NK-92 treated with Interleukin-12 subunit alpha and Interleukin-12 subunit beta, amount 100 ng/mL, for 24 hours (cell line): ENCODE data around the gene SRSF6.
"Not testable (repeated sequence)": the region's sequence is repeated elsewhere in the genome, so short reads cannot be mapped to it uniquely, and the experiment has no call there.

ENCODE experiments used
- DNase-seq: peaks from one replicate; lab custom pipeline; 2025; lab: John Stamatoyannopoulos, UW

SRSF6 gene

GRCh38 chr20:43477193-43477592 is 19.5 kb downstream of the SRSF6 start:
- no peak for DNase-seq

GRCh38 chr20:43477619-43478018 is 19.9 kb downstream of the SRSF6 start:
- no peak for DNase-seq

- DNase-seq: no peak
Observed at GRCh38 chr20:43490038-43490437, 32.3 kb downstream of the SRSF6 start.

- DNase-seq: no peak
Observed at GRCh38 chr20:43492101-43492500, 34.4 kb downstream of the SRSF6 start.

- no peak for DNase-seq
Observed at GRCh38 chr20:43495388-43495787, 37.7 kb downstream of the SRSF6 start.

- DNase-seq: not testable (repeated sequence)
Observed at GRCh38 chr20:43502021-43502420, 44.3 kb downstream of the SRSF6 start.

- DNase-seq: no peak
Observed at GRCh38 chr20:43506238-43506637, 48.5 kb downstream of the SRSF6 start.

GRCh38 chr20:43507150-43508080 is 49.7 kb downstream of the SRSF6 start, which contains the start of gene L3MBTL1:
Gene L3MBTL1 (plus strand): TSS chr20:43507697. CDS start chr20:43513504, 5,807 bp downstream.
- no peak for DNase-seq

GRCh38 chr20:43508106-43508505 is 50.4 kb downstream of the SRSF6 start:
- DNase-seq: no peak

- DNase-seq: no peak
Observed at GRCh38 chr20:43508604-43509040, 50.9 kb downstream of the SRSF6 start.

- no peak for DNase-seq
Observed at GRCh38 chr20:43511879-43512278, 54.2 kb downstream of the SRSF6 start.

- DNase-seq: no peak
Observed at GRCh38 chr20:43513372-43513930, 55.8 kb downstream of the SRSF6 start.
